Fibroblast of skin of right quadriceps (primary cell): Measurements from ENCODE around the gene TNFRSF14.

Experiments
- DNase-seq: peaks from one replicate; pipeline ENCODE4 v3.0.0-alpha.2; 2013

The TNFRSF14 gene

DNA sequence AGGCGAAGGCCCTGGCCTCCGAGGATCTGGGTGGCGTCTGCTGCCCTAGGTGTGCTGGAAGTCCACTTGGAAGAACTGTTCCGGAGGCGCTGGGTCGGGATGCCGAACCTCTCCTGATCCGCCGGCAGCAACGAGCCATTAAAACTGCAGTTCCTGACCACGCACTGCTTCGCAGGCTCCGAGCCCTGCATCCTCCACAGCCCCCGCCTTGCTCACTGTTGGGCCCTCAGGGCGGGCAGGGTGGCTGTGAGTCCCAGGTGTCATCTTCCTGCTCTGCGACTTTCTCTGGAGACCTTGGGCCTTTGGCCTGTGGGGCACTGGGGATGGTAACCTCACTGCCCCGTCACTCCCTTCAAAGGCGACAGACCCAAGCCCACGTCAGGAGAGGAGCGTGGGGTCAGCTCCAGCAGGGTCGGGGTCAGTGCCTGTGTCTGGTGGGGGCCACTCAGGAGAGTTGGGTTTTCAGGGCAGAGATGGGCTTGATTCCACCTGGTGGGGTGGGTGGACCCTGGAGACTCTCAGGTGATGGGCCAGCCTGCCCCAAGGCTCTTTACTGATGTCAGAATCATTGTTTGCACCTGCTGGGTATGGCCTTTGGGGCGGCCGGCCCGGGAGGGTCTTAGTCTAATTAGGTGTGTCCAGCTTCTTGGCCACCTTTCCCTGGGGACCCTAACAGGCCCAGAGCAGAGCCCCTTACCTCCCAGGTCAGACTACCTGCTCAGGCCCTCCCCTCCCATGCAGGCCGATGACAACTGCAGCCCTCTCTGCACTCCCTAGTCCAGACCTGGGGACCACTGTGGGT, 33.5 kb downstream of the TNFRSF14 start:
- no peak for DNase-seq

DNA sequence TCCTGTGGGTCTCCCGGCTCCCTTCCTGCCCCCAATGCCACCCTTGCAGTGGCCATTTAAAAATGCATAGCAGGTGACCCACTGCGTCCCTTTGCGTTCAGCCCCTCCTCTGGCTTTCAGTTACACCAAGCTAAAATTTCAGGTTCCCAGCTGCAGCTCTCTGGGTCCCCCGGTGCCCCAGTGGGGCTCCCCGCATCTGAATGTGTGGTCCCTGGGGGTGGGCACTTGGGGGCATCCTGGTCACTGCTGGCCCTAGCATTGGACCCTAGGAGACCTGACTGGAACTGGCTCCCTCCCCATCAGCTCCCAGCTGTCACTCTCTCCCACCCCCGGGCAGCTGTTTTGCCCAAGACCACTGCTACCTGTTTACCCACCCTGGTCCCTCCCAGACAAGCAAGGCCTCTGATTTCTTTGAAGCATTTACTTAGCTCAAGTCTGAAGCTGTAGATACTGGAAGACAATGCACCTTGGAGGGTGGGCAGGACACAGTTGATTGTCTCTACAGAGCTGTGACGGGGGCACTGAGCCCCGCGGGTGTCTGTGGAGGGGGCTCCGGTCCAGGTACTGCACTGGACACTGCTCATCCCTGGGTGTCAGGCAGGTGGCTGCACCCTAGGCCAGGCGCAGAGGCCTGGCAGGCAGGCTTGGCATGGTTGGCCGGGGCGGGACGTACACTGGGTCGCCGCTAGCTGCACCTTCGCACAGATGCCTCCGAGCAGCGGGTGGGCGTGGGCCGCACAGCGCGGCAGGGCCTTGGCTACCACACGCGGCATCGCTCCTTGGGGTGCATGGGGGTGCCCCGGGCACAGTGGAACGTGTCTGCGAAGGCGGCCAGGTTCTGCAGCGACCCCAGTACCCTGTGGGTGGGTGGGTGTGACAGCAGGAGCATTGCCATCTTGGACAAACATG, 34.3 kb downstream of the TNFRSF14 start:
- no peak for DNase-seq

DNA sequence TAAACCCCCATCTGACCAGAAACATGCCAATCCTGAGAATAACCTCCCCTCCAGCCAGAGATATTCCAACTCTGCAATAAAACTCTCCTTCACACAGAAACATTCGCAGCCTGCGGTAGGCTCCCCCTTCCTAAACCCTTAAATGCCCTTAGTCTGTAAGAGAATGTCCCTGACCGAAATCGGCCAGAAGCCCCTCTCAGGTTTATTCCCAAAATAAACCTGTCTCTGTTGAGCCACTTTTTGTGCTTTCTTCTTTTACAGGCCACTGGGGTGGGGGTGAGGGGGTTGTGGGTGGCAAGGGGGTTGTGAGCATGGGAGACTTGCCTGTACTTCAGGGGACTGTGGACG, 35.0 kb downstream of the TNFRSF14 start:
- no peak for DNase-seq

DNA sequence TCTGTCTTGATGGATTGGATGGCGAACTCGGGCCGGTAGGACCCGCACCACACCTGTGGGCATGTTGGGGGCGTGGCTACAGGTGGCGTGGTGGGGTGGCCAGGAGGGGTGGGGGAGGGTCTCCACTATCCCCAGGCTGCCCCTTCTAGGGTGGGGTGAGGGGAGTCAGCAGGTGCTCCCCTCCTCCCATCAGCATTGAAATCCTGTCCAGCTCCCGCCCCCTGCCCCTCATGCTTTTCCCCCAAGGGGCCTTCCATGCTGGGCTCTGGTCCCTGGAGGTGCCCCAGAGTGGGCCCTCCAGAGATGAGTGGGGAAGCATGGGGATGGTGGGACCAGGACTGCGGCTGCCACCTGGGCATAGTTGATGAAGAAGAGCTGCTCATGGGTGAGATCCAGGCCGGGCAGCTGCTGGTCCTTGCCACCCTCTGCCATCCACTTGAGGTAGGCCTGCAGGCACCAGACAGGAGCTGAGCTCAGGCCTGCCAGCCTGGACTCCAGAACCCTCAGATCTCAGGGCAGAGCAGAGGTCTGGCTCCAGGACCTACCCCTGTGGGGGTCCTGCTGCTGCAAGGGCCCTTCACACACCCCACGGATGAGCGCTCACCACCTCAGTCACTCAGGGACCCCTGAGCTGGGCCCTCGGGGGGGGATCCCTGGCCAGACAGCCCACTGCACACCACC, 35.5 kb downstream of the TNFRSF14 start:
- no peak for DNase-seq

DNA sequence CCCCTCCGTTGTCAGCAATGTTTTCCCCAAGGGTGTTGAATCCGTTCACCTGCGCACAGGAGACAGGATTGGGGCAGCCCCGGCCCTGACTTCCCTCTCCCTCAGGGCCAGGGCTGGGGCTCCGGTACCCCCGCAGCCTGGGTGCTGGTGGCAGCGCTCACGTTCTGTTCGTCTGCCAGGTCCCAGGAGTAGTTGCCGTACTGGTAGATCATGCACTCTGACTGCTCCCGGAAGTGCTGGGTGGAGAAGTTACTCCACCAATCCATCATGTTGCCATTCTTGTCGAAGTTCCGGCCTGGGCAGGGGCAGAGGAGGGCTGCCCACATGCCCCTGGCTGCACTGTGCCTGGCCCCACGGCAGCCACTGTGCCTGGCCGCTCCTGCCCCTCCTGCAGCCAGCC, 36.5 kb downstream of the TNFRSF14 start:
- DNase-seq = no peak

DNA sequence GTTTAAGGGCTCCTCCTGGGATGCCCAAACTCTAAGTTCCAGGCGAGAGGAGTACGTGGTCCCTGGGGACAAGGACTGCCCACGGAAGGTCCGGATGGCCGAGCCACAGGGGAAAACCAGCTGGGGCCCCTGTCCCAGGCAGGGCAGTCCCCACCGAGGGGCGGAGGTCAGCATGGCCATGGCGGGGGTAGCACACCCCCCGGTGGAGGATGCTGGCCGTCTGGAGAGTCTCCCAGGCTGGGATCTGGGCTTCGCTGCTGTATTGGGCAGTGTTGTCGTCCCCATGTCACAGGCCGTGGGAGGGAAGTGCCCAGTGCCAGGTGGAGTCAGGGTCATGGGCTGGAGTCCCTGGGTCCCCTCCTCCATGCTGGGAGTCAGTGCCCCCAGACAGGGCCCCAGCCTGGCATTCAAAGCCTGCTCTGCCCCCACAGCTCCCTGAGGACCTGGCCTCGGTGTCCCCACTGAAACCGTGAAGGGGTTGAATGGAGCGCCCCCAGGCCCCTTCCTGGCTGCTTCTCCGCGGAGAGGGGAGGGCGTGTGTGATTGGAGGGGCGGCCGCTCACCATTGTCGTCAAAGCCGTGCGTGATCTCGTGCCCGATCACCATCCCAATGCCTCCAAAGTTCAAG, 37.2 kb downstream of the TNFRSF14 start:
- no peak for DNase-seq

DNA sequence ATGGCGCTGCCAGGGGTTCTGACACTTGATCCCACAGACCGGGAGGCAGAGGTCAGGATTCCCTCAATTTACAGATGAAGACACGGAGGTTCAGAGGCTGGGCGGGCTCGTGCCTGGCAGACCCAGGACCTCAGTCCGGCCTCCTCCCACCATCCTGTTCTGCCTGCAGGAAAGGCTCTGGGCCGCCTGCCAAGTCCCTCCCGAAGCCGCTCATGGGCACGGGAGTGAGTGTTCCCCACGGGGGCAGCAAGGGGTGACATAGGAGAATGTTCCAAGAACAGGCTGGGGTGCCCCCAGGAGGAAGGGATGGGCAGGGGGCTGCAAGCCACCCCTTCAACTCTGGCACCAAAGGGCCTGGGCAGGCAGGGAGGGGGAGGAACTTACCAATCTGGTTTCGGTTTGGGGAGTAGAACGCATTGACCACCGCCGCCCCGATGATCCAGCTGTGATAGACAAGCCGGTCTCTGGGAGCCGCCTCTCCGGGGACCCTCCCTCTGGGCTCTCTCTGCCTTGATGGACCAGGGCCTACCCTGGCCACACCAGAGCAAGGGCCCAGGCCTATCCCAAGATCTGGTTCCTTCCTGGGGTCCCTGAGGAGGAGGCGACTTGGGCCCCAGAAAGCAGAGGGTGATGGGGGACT, 38.0 kb downstream of the TNFRSF14 start:
- DNase-seq = no peak

DNA sequence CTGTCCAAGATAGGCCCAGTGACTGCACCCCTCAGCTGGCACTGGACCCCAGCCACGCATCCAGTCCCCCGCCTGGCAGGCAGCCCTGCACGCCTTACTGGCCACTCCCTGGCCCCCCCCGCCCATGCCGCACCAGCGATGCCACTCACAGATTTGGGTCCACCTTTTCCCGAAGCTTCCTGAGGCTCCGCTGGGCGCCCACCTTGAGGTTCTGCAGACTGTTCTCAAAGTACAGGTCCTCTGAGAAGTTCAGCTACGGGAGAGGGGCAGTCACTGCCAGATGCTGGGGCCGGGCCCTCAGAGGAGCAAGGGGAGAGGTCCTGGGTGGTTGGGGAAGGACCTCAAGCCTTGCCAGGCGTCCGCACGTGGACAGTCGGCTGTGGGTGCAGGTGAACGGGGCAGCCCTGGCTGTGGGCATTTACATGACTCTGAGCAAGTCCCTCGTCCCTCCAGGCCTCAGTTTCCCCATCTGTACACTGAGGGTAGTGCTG, 38.5 kb downstream of the TNFRSF14 start:
- no peak for DNase-seq

DNA sequence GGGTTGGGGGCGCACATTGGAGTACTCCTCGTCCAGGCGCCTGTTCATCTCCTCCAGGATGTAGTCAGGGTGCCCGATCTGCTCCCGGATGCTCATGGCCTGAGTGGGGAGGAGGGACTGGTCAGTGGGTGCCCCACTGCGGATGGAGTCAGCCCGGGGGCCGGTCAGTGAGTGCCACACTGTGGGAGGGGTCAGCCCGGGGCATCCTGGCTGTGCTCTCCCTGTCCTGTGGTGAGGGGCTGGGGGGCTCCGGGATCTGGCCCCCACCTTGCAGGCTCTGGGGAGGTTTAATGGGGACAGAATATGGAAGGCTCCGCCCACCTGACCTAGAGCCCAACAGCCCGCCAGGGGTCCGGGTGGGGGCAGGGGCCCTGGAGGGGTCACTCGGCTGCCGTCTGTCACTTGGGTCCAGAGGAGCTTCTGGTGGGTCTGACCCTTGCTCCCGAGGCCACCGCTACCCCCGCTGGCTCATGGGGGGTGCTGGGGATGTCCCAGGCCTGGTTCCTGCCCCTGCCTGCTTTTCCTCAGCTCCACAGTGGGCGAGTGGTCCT, 39.2 kb downstream of the TNFRSF14 start:
- no peak for DNase-seq

DNA sequence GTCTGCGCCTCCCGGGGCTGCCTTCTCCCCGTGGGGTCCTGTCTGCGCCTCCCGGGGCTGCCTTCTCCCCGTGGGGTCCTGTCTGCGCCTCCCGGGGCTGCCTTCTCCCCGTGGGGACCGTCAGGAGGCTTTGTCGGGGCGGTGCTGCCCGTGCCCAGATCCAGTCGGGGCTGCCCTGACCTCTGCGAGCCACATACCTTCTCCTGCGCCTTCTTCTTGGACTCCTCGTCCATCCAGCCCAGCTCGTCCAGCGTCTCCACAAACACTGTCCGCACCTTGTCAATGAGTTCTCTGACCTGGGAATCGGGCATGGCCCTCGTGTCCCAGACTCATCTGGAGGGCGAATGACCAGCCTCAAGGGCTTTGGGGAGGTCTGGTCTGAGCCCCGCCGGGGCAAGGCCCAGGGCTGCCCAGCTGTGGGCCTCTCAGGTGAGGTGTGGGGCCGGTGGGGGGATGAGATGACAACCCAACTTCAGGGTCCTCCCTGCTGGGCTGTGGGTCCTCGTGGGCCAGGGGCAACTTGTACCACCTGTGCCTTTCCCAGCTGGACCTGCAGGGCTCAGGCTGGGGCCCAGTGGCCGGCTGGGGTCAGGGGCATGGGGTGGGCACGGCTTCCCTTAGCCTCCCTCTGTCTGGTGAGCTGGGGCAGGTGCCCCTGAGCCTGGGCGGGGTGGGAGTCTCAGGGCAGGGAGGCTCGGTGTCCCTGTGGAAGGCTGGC, 39.8 kb downstream of the TNFRSF14 start:
- no peak for DNase-seq

DNA sequence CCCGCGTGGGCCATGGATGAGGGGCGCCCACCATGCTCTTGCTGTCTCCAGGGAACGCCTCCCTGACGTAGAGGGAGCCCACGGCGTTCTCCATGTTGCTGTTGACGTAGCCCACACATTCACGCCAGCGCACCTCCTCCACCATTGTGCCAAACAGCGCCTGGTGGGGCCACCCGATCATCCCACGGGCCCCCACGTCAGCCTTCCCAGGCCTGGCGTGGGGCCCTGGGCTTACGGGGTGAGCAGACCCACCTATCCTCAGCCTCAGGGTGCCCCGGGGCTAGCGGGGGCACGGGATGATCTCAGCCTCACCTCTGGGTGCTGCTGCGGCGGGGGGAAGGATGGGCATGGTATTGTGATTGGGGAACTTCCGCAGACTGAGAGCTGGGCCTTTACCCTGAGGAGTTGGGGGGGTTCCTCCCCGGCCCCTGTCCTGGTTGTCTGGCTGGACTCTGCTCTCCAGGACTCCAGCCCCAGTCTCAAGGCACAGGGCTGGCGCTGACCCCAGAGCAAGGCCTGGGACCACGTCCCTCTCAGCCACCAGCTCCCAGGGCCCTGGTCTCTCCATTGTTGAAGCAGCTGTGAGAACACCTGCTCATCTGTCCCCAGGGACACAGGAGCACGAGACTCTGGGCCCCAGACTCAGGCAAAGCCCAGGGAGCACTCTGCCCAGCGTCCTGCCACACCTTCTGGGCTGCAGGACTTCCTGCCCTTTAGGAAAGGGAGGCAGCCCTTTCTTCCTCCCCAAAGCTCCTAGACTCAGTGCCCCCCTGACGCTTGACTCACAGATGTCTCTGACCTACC, 40.6 kb downstream of the TNFRSF14 start:
- DNase-seq = no peak

DNA sequence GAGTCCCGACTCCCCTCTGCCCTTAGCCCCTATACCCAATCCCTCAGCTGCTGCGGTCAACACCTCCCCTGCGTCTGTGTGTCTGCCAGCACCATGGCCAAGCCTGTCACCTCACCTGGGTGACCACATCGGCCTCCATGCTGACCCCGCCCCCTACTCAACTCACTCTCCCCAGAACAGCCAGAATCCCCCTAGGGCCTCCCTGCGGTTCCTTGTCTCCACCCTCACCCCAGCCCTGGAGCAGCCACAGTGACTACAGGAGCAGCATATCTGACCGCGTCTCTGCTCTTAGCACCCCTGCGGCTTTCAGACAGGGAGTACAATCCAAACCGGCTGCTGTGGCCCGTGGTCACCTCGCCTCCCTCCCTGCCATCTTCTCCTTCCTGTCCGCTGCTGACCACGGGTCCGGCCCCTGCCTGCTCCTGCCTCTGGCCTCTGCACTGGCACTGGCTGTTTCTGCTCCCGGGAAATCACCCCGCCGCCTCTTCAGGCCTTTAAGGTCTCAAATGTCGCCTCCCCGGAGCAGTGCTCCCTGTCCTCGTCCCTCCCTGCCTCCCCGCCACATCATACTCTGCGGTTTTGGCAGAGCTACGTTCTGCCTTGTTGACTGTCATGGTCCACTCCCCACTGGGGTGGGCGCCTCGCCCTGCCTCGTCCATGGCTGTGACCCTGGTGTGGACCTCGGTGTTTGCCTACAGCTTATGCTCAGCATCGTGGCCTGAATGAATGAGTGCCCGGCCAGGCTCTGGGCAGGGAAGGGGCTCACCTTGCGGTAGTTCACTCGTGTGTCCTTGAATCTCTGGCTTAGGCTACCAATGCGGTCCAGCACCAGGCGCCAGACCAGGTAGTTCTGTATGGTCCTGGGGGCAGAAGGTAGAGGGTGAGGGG, 41.5 kb downstream of the TNFRSF14 start:
- no peak for DNase-seq

DNA sequence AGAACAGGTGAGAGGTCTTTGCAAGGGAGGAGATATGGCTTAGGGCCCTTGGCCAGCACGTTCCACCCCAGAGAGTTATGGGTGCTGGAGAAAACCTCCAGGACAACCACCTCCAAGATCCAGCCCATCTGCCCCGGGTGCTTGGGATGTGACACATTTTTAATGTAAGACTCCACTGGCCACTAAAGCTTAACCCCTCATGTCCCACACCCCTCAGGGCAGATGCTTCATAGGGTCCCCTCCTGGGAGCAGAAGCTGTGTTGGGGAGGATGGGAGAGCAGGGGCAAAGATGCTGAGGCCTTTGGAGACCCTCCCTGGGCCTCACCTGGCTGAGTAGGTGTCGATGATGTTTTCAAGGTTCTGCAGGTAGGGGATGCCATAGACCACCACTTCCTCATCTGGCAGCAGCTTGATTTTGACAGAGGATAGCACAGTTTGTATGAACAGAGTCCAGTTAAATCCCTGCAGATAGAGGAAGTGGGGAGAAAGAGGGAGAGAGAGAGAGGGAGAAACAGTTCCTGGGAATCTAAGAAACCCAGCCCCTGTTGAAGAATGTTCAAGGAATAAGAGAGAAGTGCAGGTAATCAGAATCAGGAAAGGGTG, 42.3 kb downstream of the TNFRSF14 start:
- no peak for DNase-seq

DNA sequence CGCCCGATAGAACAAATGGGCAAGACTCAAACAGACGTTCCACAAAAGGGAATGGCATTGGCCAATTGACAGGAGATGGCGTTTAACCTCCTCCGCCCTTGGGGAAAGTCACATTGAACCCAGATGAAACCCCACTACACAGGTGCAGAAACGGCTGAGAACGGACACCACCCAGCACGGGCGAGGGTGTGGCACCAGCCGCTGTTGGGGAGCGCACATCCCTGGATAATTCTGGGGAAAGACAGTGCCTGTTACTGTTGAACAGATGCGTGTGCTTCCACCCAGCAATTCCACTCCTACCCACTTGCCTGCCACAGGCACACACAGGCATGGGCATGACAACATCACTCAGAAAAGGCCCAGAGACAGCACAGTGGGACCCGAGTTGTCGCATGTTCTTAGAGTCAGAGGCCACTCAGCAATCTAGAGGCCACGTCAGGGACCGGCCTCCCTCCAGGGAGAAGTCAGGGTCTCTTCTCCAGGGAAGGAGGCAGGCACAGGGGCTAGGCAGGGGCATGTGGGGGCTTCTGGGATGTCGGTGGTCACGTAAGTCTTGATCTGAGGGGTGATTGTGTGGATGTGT, 45.6 kb downstream of the TNFRSF14 start:
- no peak for DNase-seq

DNA sequence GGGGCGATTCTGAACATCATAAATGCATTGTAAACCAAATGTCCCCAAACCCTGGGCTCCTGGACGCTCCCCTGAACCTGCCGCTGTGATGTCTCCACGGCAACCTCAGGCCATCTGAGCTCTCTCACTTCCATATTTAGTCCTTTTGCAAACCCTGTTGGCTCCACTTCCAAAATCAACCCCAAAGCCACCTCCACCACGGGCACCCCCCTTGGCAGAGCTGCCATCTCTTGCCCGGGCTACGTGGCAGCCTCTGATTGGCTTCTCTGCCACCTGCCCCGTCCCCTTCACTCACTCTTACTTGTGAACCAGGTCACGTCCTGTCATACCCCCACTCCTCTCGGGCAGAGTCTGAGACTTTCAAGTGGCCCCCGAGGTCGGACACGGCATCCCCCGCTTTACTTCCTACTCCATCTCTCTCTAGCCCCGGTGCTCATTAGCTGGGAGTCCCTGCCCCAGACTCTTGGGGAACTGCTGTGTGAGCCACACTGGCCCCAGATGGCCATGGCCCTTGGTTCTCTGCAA, 46.2 kb downstream of the TNFRSF14 start:
- DNase-seq = no peak

DNA sequence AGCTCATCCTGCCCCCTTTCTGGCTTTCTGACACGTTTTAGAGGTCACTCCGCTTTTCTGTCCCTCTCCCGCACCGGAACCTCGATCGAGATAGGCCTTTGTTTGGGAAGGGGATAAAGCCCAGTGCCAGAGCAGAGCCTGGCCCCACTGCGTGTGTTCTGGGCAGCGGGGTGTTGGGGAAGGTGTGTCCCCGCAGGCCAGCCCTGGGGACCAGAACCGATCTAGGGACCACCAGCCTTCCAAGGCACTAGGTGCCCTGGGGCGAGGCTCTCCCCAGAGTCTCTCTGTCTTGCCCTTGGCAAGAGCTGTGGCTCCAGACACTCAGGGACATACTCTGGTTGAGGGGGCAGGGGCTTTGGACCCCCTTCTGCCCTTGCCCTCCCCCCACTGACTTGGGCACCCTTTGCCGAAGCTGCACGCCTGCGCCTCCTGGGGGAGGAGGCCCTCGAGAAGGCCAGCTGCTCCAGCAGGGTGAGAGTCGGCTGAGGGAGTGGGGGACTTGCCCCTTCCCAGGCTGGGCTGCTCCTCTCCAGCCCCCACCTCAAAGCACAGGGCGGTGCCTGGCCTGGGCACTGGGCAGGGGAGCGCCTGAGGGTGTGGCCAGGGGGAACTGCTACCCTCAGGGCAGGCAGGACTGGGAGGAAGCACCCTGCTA, 46.8 kb downstream of the TNFRSF14 start:
- DNase-seq = no peak

DNA sequence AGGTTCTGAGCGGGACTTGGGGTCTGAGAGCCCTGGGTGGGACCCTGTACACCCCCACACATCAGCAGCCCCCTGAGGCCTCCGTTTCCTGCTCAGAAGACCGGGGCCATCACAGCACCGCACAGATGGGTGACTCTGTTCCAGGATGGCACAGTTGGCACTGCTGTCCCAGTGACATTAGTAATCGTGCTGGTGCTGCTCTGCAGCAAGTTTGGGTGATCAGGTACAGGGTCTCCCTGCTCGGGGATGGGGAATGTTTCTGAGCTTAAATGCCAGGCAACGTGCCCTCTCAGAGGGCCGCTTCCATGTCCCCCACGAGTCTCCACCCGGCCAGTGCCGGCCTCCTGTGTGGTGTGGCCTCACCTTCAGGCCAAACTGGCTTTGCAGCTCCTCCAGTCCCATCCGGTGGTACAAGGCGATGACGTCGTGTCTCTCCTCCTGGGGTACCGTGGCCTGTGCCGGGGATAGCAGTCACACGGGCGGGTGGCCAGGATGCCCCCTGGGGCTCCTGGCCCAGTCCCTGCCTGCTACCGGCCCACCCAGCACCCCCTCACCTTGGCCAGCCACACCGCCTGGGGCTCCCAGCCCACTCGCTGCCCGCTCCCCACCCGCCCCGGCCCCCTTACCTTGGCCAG, 47.5 kb downstream of the TNFRSF14 start:
- no peak for DNase-seq
